ENCODE measurements around the gene MVB12B. TPM values are rescaled to one million over a fixed set of nuclear protein-coding genes. Genes with fewer than 3 reads are reported as not detected.

The MVB12B gene
- total RNA-seq, 1 donor from 2014 or later: 47.8 TPM

- TF ChIP-seq, protein P1, sequence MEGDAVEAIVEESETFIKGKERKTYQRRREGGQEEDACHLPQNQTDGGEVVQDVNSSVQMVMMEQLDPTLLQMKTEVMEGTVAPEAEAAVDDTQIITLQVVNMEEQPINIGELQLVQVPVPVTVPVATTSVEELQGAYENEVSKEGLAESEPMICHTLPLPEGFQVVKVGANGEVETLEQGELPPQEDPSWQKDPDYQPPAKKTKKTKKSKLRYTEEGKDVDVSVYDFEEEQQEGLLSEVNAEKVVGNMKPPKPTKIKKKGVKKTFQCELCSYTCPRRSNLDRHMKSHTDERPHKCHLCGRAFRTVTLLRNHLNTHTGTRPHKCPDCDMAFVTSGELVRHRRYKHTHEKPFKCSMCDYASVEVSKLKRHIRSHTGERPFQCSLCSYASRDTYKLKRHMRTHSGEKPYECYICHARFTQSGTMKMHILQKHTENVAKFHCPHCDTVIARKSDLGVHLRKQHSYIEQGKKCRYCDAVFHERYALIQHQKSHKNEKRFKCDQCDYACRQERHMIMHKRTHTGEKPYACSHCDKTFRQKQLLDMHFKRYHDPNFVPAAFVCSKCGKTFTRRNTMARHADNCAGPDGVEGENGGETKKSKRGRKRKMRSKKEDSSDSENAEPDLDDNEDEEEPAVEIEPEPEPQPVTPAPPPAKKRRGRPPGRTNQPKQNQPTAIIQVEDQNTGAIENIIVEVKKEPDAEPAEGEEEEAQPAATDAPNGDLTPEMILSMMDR (IDR thresholded peaks at IDR 0.05): no peak
- Histone ChIP-seq H3K36me3 (no peaks in the 10 kb centered on the region), H3K9me3 (peaks cover 6% of the 10 kb centered on the region), H3K27me3 (ENCODE audit: low read depth) (no peaks in the 10 kb centered on the region), H3K27ac (no peak overlapping the region), H3K4me3 (no peak overlapping the region), H3K4me1 (peaks cover 33% of the 10 kb centered on the region)
- intact Hi-C loops (cut with DNase I): no loop called here
- DNase-seq (no peak), ATAC-seq (peak in 1 of 2 donors; percentile 51)
These were observed 40.5 kb downstream of the MVB12B start for GRCh38 chr9:126367139-126367538.

- ATAC-seq: peak; percentile 58 to 66
- no peaks in the 10 kb centered on the region for H3K27me3 ChIP-seq (ENCODE audit: low read depth)
- H3K4me1 ChIP-seq: peaks cover 33% of the 10 kb centered on the region
- H3K4me3 ChIP-seq: no peak overlapping the region
- intact Hi-C loops (cut with DNase I): no loop called here
- TF ChIP-seq, protein P1 (IDR thresholded peaks at IDR 0.05): no peak
- no peak for DNase-seq
- peaks cover 1% of the 10 kb centered on the region for H3K9me3 ChIP-seq
- no peaks in the 10 kb centered on the region for H3K36me3 ChIP-seq
- no peak overlapping the region for H3K27ac ChIP-seq
These were observed 41.0 kb downstream of the MVB12B start for GRCh38 chr9:126367616-126368015.

DNA sequence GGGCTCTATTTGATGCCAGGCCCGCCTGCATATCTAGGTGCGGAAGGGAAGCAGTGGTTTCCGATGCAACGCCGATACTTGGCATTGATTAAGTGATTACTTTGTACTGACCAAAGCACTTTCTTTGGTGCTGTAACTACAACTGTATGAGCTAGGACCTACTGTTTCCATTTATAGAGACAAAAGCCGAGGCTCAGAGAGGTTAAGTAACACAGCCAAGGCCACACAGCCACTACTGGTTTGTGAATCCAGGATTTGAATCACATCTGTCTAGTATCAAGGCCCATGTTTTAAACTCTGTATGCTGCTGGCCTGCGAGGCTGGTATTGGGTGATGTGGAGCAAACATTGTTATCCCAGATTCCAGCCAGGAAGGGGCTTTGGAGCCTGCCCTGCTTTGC is 41.4 kb downstream of the MVB12B start:
- ATAC-seq: no peak
- TF ChIP-seq, protein P1 (IDR thresholded peaks at IDR 0.05): no peak
- no peak overlapping the region for H3K27ac ChIP-seq
- intact Hi-C loops (cut with DNase I): no loop called here
- no peaks in the 10 kb centered on the region for H3K36me3 ChIP-seq
- DNase-seq: no peak
- no peak overlapping the region for H3K4me3 ChIP-seq
- H3K4me1 ChIP-seq: peaks cover 34% of the 10 kb centered on the region
- H3K27me3 ChIP-seq (ENCODE audit: low read depth): no peaks in the 10 kb centered on the region
- no peaks in the 10 kb centered on the region for H3K9me3 ChIP-seq

DNA sequence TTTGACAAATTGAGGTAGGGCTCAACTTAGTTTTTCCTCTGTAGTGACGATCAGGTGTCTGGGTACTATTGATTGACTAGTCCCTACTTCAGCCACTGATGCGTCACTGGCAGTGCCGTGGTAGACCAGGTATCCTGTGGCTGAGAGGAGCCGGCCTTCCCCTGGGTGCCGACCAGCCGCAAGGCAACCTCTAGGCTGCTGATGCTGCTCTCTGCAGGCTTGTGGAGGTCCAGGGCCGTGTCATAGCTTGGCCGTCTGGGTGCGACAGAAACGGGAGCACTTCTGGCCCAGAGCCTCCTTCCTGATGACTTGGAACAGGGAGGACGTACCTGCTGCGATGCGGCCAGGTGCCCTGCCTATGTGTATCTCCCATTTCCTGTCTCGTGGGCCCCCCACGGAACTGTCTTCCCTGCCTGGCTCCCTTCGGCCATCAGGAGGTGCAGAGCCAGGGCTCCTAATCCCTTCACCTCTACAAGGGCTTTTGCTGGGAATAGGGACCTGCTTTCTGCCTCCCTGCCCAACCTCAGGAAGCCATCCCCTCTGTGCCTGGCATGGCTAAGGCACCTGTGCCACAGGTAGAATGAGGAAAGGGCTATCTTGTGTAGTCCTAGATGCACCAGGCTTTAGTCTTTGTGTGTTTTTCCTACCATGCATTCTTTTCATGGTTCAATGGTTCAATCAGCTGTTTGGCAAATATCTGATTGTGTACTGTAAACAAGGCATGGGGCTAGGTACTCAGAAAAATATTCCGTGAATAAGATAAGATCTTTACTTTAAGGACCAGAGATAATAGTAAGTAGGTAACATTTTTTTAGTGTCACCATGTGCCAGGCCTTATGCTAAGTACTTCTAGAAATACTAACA is 44.6 kb downstream of the MVB12B start:
- no peaks in the 10 kb centered on the region for H3K36me3 ChIP-seq
- no peak for DNase-seq
- intact Hi-C loops (cut with DNase I): no loop called here
- no peaks in the 10 kb centered on the region for H3K27me3 ChIP-seq (ENCODE audit: low read depth)
- no peaks in the 10 kb centered on the region for H3K9me3 ChIP-seq
- H3K4me1 ChIP-seq: peaks cover 54% of the 10 kb centered on the region
- TF ChIP-seq, protein P1 (IDR thresholded peaks at IDR 0.05): no peak
- no peak overlapping the region for H3K4me3 ChIP-seq
- ATAC-seq: peak in 1 of 2 donors; percentile 10
- H3K27ac ChIP-seq: no peak overlapping the region

DNA sequence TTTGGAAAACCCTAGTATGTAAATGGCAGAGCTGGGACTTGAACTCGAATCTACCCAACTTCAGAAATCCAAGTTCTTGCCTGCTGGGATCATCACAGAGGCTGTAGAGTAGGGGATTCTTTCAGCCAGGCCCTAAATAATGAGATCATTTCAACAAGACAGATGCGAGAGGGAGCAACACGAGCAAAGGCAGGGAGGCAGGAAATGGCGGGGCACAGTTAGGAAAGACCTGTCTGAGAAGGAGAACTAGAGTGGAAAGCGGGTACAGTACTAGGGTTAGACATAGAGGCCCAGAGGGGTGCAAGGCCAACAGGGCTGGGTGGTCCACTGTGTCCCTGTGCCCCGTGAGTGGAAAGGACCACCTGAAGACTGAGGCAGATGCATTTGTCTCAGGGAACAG is 46.1 kb downstream of the MVB12B start:
- Histone ChIP-seq H3K4me1 (peaks cover 52% of the 10 kb centered on the region), H3K36me3 (no peaks in the 10 kb centered on the region), H3K4me3 (no peak overlapping the region), H3K27me3 (ENCODE audit: low read depth) (no peaks in the 10 kb centered on the region), H3K27ac (peak overlapping the region; percentile 46), H3K9me3 (no peaks in the 10 kb centered on the region)
- TF ChIP-seq, protein P1 (IDR thresholded peaks at IDR 0.05): no peak
- no peak for ATAC-seq
- intact Hi-C loops (cut with DNase I): no loop called here
- DNase-seq: no peak
